Measurements from ENCODE around the gene YJU2.
"Not testable (repeated sequence)": the region's sequence is repeated elsewhere in the genome, so short reads cannot be mapped to it uniquely, and the experiment has no call there.

Gene YJU2

DNA sequence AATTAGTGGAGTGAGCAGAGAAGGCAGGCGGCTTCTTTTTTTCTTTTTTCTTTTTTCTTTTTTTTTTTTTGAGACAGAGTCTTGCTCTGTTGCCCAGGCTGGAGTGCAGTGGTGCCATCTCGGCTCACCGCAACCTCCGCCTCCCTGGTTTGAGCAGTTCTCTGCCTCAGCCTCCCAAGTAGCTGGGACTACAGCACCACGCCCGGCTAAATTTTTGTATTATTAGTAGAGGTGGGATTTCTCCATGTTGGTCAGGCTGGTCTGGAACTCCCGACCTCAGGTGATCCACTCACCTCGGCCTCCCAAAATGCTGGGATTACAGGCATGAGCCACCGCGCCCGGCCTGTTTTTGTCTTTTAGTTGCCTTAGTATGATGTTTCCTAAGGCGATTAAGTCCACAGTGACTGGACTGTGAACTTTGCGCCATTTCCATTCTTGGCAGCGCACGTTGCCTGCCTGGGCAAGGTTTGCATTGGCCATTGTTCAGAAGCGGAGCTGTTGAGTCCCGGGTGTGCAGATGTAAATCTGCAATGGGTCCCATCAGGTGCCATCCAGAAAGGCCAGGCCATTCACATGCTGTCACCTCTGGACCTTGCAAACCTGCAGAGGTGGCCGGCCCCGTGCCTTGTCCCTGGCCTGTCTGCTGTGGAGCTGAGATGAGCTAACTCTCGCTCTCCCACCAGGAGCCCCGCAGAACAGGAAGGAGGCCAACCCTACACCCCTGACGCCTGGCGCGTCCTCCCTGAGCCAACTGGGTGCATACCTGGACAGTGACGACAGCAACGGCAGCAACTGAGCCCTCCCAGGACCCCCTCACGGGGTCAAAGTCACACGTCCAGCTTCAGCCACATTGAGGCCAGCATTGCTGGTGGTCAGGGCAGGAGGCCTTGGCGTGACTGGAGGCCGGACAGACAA, 21.3 kb downstream of the YJU2 start:
- TF ChIP-seq POLR2A (IDR thresholded peaks at IDR 0.05; ENCODE audit: low read length) (no peak), GATA1 (IDR thresholded peaks at IDR 0.05; ENCODE audit: low read depth, low read length) (no peak)
- DNase-seq: no peak

DNA sequence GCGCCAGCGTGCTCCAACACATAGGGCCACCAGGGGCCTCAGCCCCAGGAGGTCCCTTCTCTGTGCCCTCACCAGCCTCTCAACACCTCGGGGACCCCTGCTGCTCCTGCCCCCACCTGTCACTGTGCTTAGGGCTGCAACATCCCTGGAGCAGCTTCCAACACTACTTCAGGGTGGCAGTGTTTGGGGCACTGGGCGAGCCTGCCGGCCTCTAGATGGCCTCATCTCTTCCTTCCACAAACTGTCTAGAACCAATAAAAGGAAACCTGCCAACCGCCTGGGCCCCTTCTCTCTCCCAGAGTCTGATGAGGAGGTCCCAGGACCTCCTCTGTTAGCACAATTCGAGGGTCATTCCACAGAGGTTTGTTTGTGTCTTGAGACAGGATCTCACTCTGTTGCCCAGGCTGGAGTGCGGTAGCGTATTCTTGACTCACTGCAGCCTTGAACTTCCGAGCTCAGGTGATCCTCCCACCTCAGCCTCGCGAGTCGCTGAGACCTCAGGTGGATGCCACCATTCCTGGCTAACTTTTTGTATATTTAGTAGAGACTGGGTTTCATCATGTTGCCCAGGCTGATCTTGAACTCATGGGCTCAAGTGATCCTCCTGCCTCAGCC, 22.0 kb downstream of the YJU2 start:
- DNase-seq: no peak
- TF ChIP-seq POLR2A (IDR thresholded peaks at IDR 0.05; ENCODE audit: low read length): no peak
- no peak for TF ChIP-seq GATA1 (IDR thresholded peaks at IDR 0.05; ENCODE audit: low read depth, low read length)

GRCh38 chr19:4272894-4273293, 26.0 kb downstream of the YJU2 start:
- TF ChIP-seq GATA1 (IDR thresholded peaks at IDR 0.05; ENCODE audit: low read depth, low read length): no peak
- DNase-seq: no peak

DNA sequence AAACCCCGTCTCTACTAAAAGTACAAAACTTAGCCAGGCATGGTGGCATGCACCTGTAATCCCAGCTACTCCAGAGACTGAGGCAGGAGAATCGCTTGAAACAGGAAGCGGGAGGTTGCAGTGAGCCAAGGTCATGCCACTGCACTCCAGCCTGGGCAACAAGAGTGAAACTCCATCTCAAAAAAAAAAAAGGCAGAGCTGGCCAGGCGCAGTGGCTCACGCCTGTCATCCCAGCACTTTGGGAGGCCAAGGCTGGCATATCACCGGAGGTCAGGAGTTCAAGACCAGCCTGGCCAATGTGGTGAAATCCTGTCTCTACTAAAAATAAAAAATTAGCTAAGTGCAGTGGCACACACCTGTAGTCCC, 27.4 kb downstream of the YJU2 start:
- not testable (repeated sequence) for DNase-seq

DNA sequence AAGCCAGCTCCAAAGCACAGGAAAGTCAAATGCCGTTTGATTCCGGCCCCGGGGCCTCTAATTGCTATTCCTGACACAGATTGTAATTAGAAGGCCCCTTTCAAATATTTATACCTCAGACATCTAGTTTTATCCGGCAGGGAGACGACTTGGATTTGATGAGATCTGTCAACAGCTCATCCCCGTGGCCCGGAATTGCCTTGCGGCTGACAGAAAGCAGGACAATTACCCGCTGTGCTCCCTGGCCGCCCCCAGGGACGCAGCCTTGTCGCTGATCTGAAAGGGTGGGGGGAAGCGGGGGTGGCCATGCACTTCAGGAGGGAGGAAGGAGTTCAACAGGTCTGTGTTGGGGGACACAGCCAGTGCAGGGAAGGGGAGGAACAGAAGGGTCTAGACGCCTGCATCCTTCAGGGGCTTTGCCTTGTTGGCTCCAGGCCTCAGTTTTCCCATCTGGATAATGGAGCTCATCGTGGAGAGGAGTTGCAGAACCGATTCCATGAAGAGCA, 30.4 kb downstream of the YJU2 start:
- TF ChIP-seq POLR2A (IDR thresholded peaks at IDR 0.05; ENCODE audit: low read length) (no peak), GATA1 (IDR thresholded peaks at IDR 0.05; ENCODE audit: low read depth, low read length) (no peak)
- DNase-seq: no peak

- no peak for TF ChIP-seq POLR2A (IDR thresholded peaks at IDR 0.05; ENCODE audit: low read length)
- no peak for TF ChIP-seq GATA1 (IDR thresholded peaks at IDR 0.05; ENCODE audit: low read depth, low read length)
- DNase-seq: no peak
Measured at GRCh38 chr19:4278010-4278409, 31.1 kb downstream of the YJU2 start.

DNA sequence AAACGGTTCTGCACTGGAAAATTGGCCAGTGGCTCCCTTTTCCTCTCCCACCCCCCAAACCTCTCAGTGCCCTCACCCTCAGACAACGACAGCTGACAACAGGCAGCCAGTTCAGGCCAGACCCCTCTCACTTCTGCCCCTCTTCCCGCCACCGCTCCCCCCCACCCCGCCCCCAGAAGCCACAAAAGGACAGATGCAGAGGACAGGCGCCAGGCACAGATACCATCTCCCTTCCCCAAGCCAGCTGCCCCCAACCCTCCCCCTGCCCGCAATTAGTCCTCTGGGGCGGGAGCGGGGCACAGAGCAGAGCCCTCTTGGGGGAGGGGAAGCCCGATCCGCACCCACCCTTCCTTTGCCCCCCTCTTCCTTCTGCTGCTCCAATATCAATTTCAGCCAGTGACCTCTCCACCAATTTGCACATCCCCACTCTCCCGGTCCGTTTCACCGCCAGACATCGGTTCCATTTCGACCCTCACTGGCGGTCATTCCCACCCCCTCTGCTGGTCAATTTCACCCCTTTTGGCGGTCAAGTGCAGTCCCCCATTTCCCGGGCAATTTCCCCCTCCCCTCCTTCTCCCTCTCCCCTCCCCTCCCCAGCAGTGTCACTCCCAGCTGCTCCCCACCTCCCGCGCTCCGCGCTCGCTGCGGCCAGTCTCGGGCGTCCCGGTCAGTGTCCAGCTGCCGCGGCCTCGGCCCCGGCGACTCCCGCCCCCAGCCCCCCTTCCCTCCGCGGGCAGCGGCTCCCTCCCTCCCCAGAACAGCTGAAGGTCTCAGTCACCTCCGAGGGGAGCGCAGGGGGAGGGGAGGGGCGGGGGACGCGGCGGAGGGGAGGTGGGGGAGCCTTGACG, 31.8 kb downstream of the YJU2 start, which contains the start of gene SHD:
Gene SHD (plus strand): TSS at position 848 of the 848 bp plus-strand sequence. CDS start 798 bp downstream, outside the sequence.
- no peak for DNase-seq
- TF ChIP-seq GATA1 (IDR thresholded peaks at IDR 0.05; ENCODE audit: low read depth, low read length) (no peak), POLR2A (IDR thresholded peaks at IDR 0.05; ENCODE audit: low read length) (no peak)

- TF ChIP-seq POLR2A (IDR thresholded peaks at IDR 0.05; ENCODE audit: low read length) (no peak), GATA1 (IDR thresholded peaks at IDR 0.05; ENCODE audit: low read depth, low read length) (no peak)
- no peak for DNase-seq
Measured at GRCh38 chr19:4279267-4279529, 32.3 kb downstream of the YJU2 start.

DNA sequence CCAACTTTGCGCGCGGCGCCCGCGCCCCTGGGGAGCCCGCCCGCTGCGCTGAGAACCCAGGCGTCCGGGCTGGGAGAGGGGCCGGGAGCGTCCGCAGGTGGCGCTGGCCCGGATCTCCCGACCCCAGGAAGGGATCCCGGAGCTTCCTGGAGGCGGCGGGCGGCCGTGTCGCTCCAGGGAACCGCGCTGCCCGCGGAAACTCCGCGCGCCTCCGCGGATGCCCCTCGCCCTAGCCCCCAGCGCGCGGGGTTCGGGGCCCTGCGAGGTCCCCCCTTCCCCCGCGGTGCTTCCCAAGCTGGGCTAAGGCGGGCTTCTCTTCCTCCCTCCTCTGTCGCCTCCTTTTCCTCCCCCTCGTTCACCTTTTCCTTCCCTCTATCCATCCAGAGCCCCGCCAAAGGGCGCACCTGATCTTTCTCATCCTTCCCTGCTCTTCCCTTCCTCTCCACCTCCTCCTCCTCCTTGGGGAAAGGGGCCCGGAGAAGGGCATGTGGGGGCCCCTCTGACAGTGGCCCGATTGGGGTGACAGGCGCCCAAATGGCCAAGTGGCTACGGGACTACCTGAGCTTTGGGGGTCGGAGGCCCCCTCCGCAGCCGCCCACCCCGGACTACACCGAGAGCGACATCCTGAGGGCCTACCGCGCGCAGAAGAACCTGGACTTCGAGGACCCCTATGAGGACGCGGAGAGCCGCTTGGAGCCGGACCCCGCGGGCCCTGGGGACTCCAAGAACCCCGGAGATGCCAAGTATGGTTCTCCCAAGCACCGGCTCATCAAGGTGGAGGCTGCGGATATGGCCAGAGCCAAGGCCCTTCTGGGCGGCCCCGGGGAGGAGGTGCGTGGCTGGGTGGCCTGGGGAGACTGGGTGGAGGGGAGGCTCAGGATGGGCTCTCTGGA, 32.9 kb downstream of the YJU2 start:
- no peak for DNase-seq
- TF ChIP-seq POLR2A (IDR thresholded peaks at IDR 0.05; ENCODE audit: low read length) (no peak), GATA1 (IDR thresholded peaks at IDR 0.05; ENCODE audit: low read depth, low read length) (no peak)

- TF ChIP-seq POLR2A (IDR thresholded peaks at IDR 0.05; ENCODE audit: low read length) (no peak), GATA1 (IDR thresholded peaks at IDR 0.05; ENCODE audit: low read depth, low read length) (no peak)
- DNase-seq: no peak
Measured at GRCh38 chr19:4284176-4284958, 37.5 kb downstream of the YJU2 start.

- no peak for TF ChIP-seq GATA1 (IDR thresholded peaks at IDR 0.05; ENCODE audit: low read depth, low read length)
- no peak for TF ChIP-seq POLR2A (IDR thresholded peaks at IDR 0.05; ENCODE audit: low read length)
- no peak for DNase-seq
Measured at GRCh38 chr19:4284974-4285373, 38.1 kb downstream of the YJU2 start.

DNA sequence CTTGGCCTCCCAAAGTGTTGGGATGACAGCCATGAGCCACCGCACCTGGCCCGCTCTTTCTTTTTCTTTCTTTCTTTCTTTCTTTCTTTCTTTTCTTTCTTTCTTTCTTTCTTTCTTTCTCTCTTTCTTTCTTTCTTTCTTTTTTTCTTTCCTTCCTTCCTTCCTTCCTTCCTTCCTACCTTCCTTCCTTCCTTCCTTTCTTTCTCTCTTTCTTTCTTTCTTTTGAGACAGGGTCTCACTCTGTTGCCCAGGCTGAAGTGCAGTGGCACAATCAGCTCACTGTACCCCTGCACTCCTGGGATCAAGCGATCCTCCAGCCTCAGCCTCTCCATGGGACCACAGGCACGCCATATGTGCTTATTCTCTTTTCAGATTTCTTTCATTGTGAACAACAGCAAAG, 39.3 kb downstream of the YJU2 start:
- not testable (repeated sequence) for DNase-seq
